Panc1 (cell line): ENCODE measurements around the gene WTAP.

Experiments
- TF ChIP-seq, protein P1 (sequence below): fragments of 450-650 bp; IDR thresholded peaks from 2 replicates; pipeline ENCODE4 v1.5.1; 2017; ENCODE audit warnings: mild to moderate bottlenecking
- TF ChIP-seq, protein P2 (sequence below), 2 experiments: IDR thresholded peaks; 2 replicates each; pipeline ENCODE4 v1.6.1; 2011 to 2012; ENCODE audit warnings: low read depth in 2 of 2, control low read depth in 1 of 2, low read length in 1 of 2, mild to moderate bottlenecking in 1 of 2, moderate library complexity in 1 of 2; ENCODE audit not compliant: insufficient read depth in 1 of 2

DNA sequence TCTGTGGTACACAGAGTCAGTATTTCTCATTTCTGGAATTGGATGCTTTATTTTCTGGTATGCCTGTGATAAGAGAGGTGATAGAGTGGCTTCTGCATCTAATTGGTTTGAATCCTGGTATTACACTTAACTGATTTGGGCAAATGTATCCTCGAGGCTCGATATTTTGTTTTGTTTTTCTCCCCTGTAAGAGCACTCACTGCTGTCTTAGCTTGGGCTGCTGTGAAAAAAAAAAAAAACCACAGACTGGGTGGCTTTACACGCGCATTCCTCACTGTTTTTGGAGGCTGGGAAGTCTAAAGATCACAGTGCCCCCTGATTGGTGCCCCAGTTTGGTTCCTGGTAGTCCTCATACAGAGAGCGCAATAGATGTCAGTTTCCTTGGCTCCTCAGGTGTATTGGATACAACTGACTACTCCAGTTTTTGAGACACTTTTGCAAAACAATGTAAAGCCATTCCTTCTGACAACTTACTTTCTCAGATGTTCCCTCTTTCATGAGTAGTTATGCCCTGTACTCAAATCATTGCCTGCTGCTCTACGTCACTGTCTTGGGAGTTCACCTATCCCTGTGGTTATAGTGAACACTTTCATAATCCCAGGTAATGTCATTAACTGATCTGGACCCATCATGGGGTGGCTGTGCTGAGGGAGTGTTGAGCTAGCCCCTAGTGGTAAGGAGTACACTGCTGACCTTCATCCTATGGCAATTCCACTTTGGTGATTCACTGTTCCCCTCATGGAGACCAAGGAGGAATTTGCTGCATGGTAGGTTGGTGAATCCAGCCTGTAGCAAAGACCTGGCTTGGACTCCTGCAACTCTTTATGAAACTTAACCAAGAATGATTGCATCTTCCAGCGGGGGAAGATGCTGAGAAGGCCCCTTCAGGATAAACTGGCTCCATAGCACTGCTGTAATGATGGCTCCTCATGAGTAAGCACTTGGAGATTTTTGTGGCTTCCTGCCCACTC, 31.0 kb downstream of the WTAP start:
- TF ChIP-seq, protein P1, sequence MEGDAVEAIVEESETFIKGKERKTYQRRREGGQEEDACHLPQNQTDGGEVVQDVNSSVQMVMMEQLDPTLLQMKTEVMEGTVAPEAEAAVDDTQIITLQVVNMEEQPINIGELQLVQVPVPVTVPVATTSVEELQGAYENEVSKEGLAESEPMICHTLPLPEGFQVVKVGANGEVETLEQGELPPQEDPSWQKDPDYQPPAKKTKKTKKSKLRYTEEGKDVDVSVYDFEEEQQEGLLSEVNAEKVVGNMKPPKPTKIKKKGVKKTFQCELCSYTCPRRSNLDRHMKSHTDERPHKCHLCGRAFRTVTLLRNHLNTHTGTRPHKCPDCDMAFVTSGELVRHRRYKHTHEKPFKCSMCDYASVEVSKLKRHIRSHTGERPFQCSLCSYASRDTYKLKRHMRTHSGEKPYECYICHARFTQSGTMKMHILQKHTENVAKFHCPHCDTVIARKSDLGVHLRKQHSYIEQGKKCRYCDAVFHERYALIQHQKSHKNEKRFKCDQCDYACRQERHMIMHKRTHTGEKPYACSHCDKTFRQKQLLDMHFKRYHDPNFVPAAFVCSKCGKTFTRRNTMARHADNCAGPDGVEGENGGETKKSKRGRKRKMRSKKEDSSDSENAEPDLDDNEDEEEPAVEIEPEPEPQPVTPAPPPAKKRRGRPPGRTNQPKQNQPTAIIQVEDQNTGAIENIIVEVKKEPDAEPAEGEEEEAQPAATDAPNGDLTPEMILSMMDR: no peak; the same call in 1 of the 2 replicates
- TF ChIP-seq, protein P2, sequence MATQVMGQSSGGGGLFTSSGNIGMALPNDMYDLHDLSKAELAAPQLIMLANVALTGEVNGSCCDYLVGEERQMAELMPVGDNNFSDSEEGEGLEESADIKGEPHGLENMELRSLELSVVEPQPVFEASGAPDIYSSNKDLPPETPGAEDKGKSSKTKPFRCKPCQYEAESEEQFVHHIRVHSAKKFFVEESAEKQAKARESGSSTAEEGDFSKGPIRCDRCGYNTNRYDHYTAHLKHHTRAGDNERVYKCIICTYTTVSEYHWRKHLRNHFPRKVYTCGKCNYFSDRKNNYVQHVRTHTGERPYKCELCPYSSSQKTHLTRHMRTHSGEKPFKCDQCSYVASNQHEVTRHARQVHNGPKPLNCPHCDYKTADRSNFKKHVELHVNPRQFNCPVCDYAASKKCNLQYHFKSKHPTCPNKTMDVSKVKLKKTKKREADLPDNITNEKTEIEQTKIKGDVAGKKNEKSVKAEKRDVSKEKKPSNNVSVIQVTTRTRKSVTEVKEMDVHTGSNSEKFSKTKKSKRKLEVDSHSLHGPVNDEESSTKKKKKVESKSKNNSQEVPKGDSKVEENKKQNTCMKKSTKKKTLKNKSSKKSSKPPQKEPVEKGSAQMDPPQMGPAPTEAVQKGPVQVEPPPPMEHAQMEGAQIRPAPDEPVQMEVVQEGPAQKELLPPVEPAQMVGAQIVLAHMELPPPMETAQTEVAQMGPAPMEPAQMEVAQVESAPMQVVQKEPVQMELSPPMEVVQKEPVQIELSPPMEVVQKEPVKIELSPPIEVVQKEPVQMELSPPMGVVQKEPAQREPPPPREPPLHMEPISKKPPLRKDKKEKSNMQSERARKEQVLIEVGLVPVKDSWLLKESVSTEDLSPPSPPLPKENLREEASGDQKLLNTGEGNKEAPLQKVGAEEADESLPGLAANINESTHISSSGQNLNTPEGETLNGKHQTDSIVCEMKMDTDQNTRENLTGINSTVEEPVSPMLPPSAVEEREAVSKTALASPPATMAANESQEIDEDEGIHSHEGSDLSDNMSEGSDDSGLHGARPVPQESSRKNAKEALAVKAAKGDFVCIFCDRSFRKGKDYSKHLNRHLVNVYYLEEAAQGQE (IDR thresholded peaks at IDR 0.05; ENCODE audit: insufficient read depth in 1 of 2, low read depth in 2 of 2, low read length in 1 of 2): no peak
